T follicular helper cell (primary cell): Measurements from ENCODE around the gene SLC6A19.
"Not testable (repeated sequence)": the region's sequence is repeated elsewhere in the genome, so short reads cannot be mapped to it uniquely, and the experiment has no call there.

Experiments used
- DNase-seq: peaks from one replicate; pipeline ENCODE4 v3.0.0-alpha.2; 2020; ENCODE audit warnings: low read depth

The SLC6A19 gene

GRCh38 chr5:1265461-1266455 is 64.4 kb downstream of the SLC6A19 start:
- no peak for DNase-seq

- no peak for DNase-seq
Observed at GRCh38 chr5:1266791-1267190, 65.4 kb downstream of the SLC6A19 start.

GRCh38 chr5:1267464-1267863 is 66.1 kb downstream of the SLC6A19 start:
- not testable (repeated sequence) for DNase-seq

GRCh38 chr5:1268056-1268455 is 66.7 kb downstream of the SLC6A19 start:
- DNase-seq = no peak

DNA sequence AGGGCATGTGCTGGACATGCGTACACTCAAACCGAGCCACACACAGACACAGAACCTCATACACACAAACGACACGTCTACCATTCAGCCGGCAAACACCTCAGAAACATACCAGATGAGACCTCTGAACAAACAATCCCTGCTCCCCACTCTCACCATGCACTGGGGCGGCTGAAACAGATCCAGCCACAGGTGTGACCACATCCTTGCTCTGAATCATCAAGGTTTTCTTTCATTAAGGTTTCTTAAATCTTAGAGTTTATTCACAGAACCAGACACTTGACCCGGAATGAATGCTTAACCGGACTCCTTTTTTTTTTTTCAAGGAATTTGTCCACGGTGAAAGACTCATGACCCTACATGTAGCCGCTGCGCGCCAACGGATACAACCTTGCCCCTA is 67.3 kb downstream of the SLC6A19 start:
- DNase-seq = no peak

DNA sequence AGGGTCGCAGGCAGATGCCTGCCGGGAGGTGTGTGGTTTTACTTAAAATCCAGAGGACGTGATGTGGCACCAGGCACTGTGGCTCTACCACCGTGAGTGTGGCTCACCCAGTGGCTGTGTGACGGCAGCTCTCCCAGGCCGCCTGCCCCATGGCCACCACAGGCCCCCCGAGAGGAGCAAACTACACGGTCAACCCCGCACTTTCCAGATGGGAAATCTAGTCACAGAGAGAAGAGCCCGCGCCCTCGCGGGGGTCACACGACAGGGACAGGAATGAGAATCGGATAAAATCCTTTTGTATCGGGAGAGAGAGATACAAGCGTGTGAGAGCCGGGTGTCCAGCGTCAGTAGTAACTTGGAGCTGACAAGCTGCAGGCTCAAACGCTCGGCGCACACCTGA is 69.0 kb downstream of the SLC6A19 start:
- no peak for DNase-seq

- DNase-seq = no peak
Observed at GRCh38 chr5:1270933-1271914, 69.8 kb downstream of the SLC6A19 start.

GRCh38 chr5:1272201-1272600 is 70.8 kb downstream of the SLC6A19 start:
- DNase-seq = no peak

- no peak for DNase-seq
Observed at GRCh38 chr5:1273745-1274144, 72.3 kb downstream of the SLC6A19 start.

DNA sequence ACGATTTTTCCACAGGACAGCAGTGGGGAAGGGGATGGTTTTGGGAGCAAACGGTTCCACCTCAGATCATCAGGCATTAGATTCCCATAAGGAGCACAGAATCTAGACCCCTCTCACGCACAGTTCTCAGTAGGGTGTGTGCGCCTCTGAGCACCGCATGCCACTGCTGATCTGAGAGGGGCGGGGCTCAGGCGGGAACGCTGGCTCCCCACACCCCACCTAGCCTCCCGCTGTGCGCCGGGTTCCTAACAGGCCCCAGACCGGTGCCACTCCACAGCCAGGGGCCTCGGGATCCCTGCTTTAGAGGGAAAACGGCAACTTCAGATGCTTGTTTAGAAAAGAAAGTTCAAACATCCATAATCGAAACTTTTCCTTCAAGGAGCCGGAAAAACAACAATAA is 73.1 kb downstream of the SLC6A19 start:
- no peak for DNase-seq
